HepG2 (cell line): ENCODE data around the gene TLNRD1. TPM values are rescaled to one million over a fixed set of nuclear protein-coding genes. Genes with fewer than 3 reads are reported as not detected.

Source experiments
- ATAC-seq: fragments of 200-7000 bp; cut with Tn5 transposase; 3 replicates; pipeline ENCODE4 v1.9.1; 2020; ENCODE audit warnings: mild to moderate bottlenecking, moderate library complexity
- BruUV-seq: library from RNA; stranded (reverse); fragments of 400-500 nt; replicated peaks from 2 replicates; lab custom pipeline; 2021; lab: Mats Ljungman, UMichigan
- CTCF ChIA-PET: fragments of 300-600 bp; formaldehyde crosslinking; extraction: SDS; loops from one replicate; lab custom pipeline; 2021; ENCODE audit warnings: low total read pairs, inconsistent platforms, low intra/inter-chr PET ratio; lab: Yijun Ruan, JAX
- POLR2A ChIA-PET: fragments of 350-600 bp; sonication (Branson Sonifier 250); formaldehyde crosslinking; loops from one replicate; lab custom pipeline; 2020; ENCODE audit warnings: antibody characterized with exemption, inconsistent platforms; lab: Yijun Ruan, JAX
- DNase-seq: peaks from one replicate; pipeline ENCODE4 v3.0.0-alpha.2; 2015; ENCODE audit warnings: low spot score
- FAIRE-seq: peaks from 3 replicates; lab custom pipeline; 2011; peaks lifted over from hg19 to GRCh38; lab: Jason Lieb, UNC
- H2AFZ ChIP-seq: one replicate; pipeline ENCODE4 v1.6.1; 2011; ENCODE audit warnings: low read length, inconsistent platforms
- H3K27ac ChIP-seq: fragments of 300-600 bp; 3 replicates; pipeline ENCODE4 v1.8.0; 2011; ENCODE audit warnings: mixed run types, mild to moderate bottlenecking, mixed read lengths, low read length, inconsistent platforms; ENCODE audit not compliant: insufficient read depth; ENCODE audit errors: extremely low read length
- H3K27me3 ChIP-seq, 2 experiments: fragments of 200-600 bp in 1 of 2; 2 replicates in 1 of 2; 3 replicates in 1 of 2; pipeline versions ENCODE4 v1.6.0 to v1.8.0; 2011; ENCODE audit warnings: low read length in 2 of 2, mild to moderate bottlenecking in 2 of 2, moderate library complexity in 2 of 2, inconsistent platforms in 1 of 2; ENCODE audit not compliant: insufficient read depth in 2 of 2, control insufficient read depth in 1 of 2
- H3K36me3 ChIP-seq, 2 experiments: fragments of 200-600 bp in 1 of 2; replicated peaks in 1 of 2; 2 replicates in 1 of 2; 3 replicates in 1 of 2; pipeline versions ENCODE4 v1.5.1 to v1.8.0; 2011; ENCODE audit warnings: low read length in 2 of 2, inconsistent platforms in 1 of 2; ENCODE audit not compliant: insufficient read depth in 2 of 2, control insufficient read depth in 1 of 2
- H3K4me1 ChIP-seq: 2 replicates; pipeline ENCODE4 v1.5.1; 2012; ENCODE audit warnings: low read length, inconsistent platforms; ENCODE audit not compliant: insufficient read depth
- H3K4me2 ChIP-seq: 2 replicates; pipeline ENCODE4 v1.6.0; 2011; ENCODE audit warnings: low read depth, low read length, inconsistent platforms
- H3K4me3 ChIP-seq, 3 experiments: fragments of 200-600 bp in 1 of 3; sonication (generic), shearing (Covaris generic) in 1 of 3; replicated peaks in 1 of 3; 2 replicates each; pipeline ENCODE4 v1.5.1; 2011 to 2016; ENCODE audit warnings: low read length in 3 of 3, inconsistent platforms in 2 of 3, low read depth in 2 of 3, mild to moderate bottlenecking in 2 of 3, control low read depth in 1 of 3, mixed read lengths in 1 of 3; ENCODE audit not compliant: insufficient read depth in 1 of 3
- H3K79me2 ChIP-seq: one replicate; pipeline ENCODE4 v1.6.1; 2011; ENCODE audit warnings: low read length, inconsistent platforms; ENCODE audit not compliant: insufficient read depth
- H3K9ac ChIP-seq: 2 replicates; pipeline ENCODE4 v1.6.0; 2011; ENCODE audit warnings: mild to moderate bottlenecking, low read depth, low read length, inconsistent platforms; ENCODE audit not compliant: insufficient read depth
- H3K9me3 ChIP-seq: 2 replicates; pipeline ENCODE4 v1.5.1; 2012; ENCODE audit warnings: mild to moderate bottlenecking, low read length
- H4K20me1 ChIP-seq: 2 replicates; pipeline ENCODE4 v1.6.0; 2011; ENCODE audit warnings: inconsistent platforms, mild to moderate bottlenecking, low read length, moderate library complexity; ENCODE audit not compliant: insufficient read depth
- ARHGAP35 ChIP-seq: sonication (generic); formaldehyde crosslinking; IDR thresholded peaks from 2 replicates; pipeline ENCODE4 v1.9.0; 2022; ENCODE audit warnings: mild to moderate bottlenecking, inconsistent platforms, moderate library complexity, missing genetic modification reagents, borderline replicate concordance
- ARID2 ChIP-seq: sonication (generic); formaldehyde crosslinking; IDR thresholded peaks from 2 replicates; pipeline ENCODE4 v1.8.1; 2022; ENCODE audit warnings: mild to moderate bottlenecking, missing genetic modification reagents, borderline replicate concordance
- ATF7 ChIP-seq, 2 experiments: fragments of 450-650 bp in 1 of 2; sonication (generic) in 1 of 2; formaldehyde crosslinking in 1 of 2; IDR thresholded peaks; 2 replicates each; pipeline versions ENCODE4 v1.4.0 to v1.6.1; 2016 to 2020; ENCODE audit warnings: antibody characterized with exemption in 1 of 2, mild to moderate bottlenecking in 1 of 2, missing genetic modification reagents in 1 of 2
- CENPX ChIP-seq: sonication (generic); formaldehyde crosslinking; IDR thresholded peaks from 2 replicates; pipeline ENCODE4 v1.9.0; 2021; ENCODE audit warnings: mild to moderate bottlenecking, missing genetic modification reagents, moderate library complexity
- FOXM1 ChIP-seq: sonication (generic); formaldehyde crosslinking; IDR thresholded peaks from 2 replicates; pipeline ENCODE4 v1.5.0; 2020; ENCODE audit warnings: missing genetic modification reagents
- JUND ChIP-seq: sonication (generic); formaldehyde crosslinking; IDR thresholded peaks from 2 replicates; pipeline ENCODE4 v1.8.0; 2022; ENCODE audit warnings: mild to moderate bottlenecking, missing genetic modification reagents
- KAT2B ChIP-seq: fragments of 150-350 bp; IDR thresholded peaks from 2 replicates; pipeline ENCODE4 v1.6.1; 2014; ENCODE audit warnings: low read depth, low read length, borderline replicate concordance
- LRRFIP1 ChIP-seq: sonication (generic); formaldehyde crosslinking; conservative IDR thresholded peaks from 2 replicates; pipeline ENCODE4 v1.4.0; 2020; ENCODE audit warnings: missing genetic modification reagents
- NPAS2 ChIP-seq: sonication (generic); formaldehyde crosslinking; IDR thresholded peaks from 2 replicates; pipeline ENCODE4 v1.8.0; 2022; ENCODE audit warnings: mild to moderate bottlenecking, missing genetic modification reagents, borderline replicate concordance
- ONECUT2 ChIP-seq: sonication (generic); formaldehyde crosslinking; IDR thresholded peaks from 2 replicates; pipeline ENCODE4 v1.4.0; 2020; ENCODE audit warnings: missing genetic modification reagents
- PRPF4 ChIP-seq: fragments of 200-400 bp; formaldehyde crosslinking; IDR thresholded peaks from 2 replicates; pipeline ENCODE4 v1.6.1; 2016; ENCODE audit warnings: low read length, low read depth; ENCODE audit not compliant: poor library complexity, severe bottlenecking
- RARG ChIP-seq: sonication (generic); formaldehyde crosslinking; IDR thresholded peaks from 2 replicates; pipeline ENCODE4 v1.4.0; 2020; ENCODE audit warnings: low read depth, mild to moderate bottlenecking, missing genetic modification reagents
- TERF1 ChIP-seq: sonication (generic); formaldehyde crosslinking; IDR thresholded peaks from 2 replicates; pipeline ENCODE4 v1.8.0; 2022; ENCODE audit warnings: mild to moderate bottlenecking, missing genetic modification reagents, moderate library complexity
- YEATS2 ChIP-seq: sonication (generic); formaldehyde crosslinking; IDR thresholded peaks from 2 replicates; pipeline ENCODE4 v1.4.0; 2020; ENCODE audit warnings: missing genetic modification reagents, borderline replicate concordance
- ZNF234 ChIP-seq: sonication (generic); formaldehyde crosslinking; conservative IDR thresholded peaks from 2 replicates; pipeline ENCODE4 v1.5.1; 2020; ENCODE audit warnings: mild to moderate bottlenecking, missing genetic modification reagents
- ZNF530 ChIP-seq: sonication (generic); formaldehyde crosslinking; IDR thresholded peaks from 2 replicates; pipeline ENCODE4 v1.5.0; 2020; ENCODE audit warnings: low read depth, mild to moderate bottlenecking, missing genetic modification reagents
- ZSCAN31 ChIP-seq: sonication (generic); formaldehyde crosslinking; IDR thresholded peaks from 2 replicates; pipeline ENCODE4 v1.5.0; 2020; ENCODE audit warnings: low read depth, mild to moderate bottlenecking, missing genetic modification reagents
- in situ Hi-C: cut with HindIII; loops from 2 replicates; pipeline ENCODE4 v1.10.0; 2017; ENCODE audit warnings: low pct_unique_long_range_greater_than_20kb; ENCODE audit not compliant: extremely low pct_ligation_motif_present
- intact Hi-C: fragments of 100-400 bp; cut with micrococcal nuclease; formaldehyde crosslinking; loops from one replicate; pipeline ENCODE4 v1.10.0; 2022; ENCODE audit not compliant: unreplicated experiment
- polyA plus RNA-seq, 8 experiments: library from polyadenylated mRNA; depleted of rRNA in 3 of 8; stranded (reverse) in 7 of 8; unstranded in 1 of 8; fragments of >200 nt; fragmentation: Illumina TruSeq in 4 of 8; extraction: Trizol in 4 of 8; gene quantifications; 2 replicates each; pipeline versions ENCODE4 v1.2.1 to v1.2.3, GENCODE V29; 2011 to 2016; ENCODE audit warnings: low read depth in 4 of 8, missing spikeins in 1 of 8, mixed read lengths in 1 of 8; ENCODE audit not compliant: insufficient read depth in 1 of 8
- total RNA-seq, 5 experiments: library from RNA; depleted of rRNA; stranded (reverse); fragments of >200 nt; fragmentation: Illumina TruSeq; extraction: Trizol; gene quantifications; 2 replicates each; pipeline ENCODE4 v1.2.3, GENCODE V29; 2016; ENCODE audit warnings: low read depth in 1 of 5
- TF ChIP-seq, protein P1 (sequence below): sonication (generic); formaldehyde crosslinking; IDR thresholded peaks from 2 replicates; pipeline ENCODE4 v1.5.0; 2020; ENCODE audit warnings: missing genetic modification reagents
- TF ChIP-seq, protein P2 (sequence below): sonication (generic); formaldehyde crosslinking; IDR thresholded peaks from 2 replicates; pipeline ENCODE4 v1.5.1; 2020; ENCODE audit warnings: missing genetic modification reagents, mild to moderate bottlenecking, borderline replicate concordance

TLNRD1 gene
- total and polyA plus RNA-seq, 2 of the 13 experiments (the other 11 are each of a cell fraction or from before 2014, with no cell fraction given): 3.4 to 5.3 TPM

DNA sequence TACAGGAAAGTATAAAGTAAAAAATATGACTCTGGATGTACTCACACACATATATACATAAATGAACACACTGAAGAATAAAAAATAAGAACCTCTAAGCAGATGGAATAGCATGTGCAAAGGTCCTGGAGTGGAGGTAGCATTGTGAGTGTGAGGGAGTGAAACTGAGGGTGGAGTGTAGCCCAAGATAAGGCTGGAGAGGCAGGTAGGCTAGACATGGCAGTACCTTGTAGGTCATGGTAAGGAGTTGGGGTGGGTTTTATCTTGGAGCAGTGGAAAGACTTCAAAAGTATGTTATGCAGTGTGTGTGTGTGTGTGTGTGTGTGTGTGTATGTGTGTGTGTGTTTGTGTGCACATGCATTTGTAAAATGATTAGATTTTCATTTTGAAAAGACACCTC lies 49.5 kb downstream of the TLNRD1 start:
- in situ Hi-C loops (no loop called here), intact Hi-C loops (no loop called here)
- Histone ChIP-seq H3K4me2 (no peak overlapping the region), H3K27ac (no peak overlapping the region), H3K4me3 (no peak overlapping the region), H2AFZ (no peak overlapping the region), H3K9ac (no peak overlapping the region), H3K9me3 (no peaks in the 10 kb centered on the region), H3K79me2 (no peaks in the 10 kb centered on the region), H3K27me3 (peaks cover 1 to 9% of the 10 kb centered on the region in 2 experiments; a peak in 1 of 5 replicates), H3K36me3 (no peaks in the 10 kb centered on the region), H3K4me1 (no peaks in the 10 kb centered on the region), H4K20me1 (no peaks in the 10 kb centered on the region)
- DNase-seq (no peak), FAIRE-seq (no peak), ATAC-seq (no peak)
- ChIA-PET POLR2A (no interaction called here), CTCF (no interaction called here)
- BruUV-seq: no TSS peak
- TF ChIP-seq ZSCAN31 (CRISPR knock-in tag): no peak
- TF ChIP-seq ATF7 (IDR thresholded peaks at IDR 0.05): no peak
- TF ChIP-seq ATF7 (CRISPR knock-in tag; IDR thresholded peaks at IDR 0.05): no peak
- TF ChIP-seq ARID2 (CRISPR knock-in tag): no peak
- TF ChIP-seq ARHGAP35: no peak
- no peak for TF ChIP-seq YEATS2 (CRISPR knock-in tag)
- no peak for TF ChIP-seq LRRFIP1 (CRISPR knock-in tag)
- TF ChIP-seq ONECUT2 (CRISPR knock-in tag): no peak
- TF ChIP-seq ZNF234: no peak
- TF ChIP-seq, protein P1, sequence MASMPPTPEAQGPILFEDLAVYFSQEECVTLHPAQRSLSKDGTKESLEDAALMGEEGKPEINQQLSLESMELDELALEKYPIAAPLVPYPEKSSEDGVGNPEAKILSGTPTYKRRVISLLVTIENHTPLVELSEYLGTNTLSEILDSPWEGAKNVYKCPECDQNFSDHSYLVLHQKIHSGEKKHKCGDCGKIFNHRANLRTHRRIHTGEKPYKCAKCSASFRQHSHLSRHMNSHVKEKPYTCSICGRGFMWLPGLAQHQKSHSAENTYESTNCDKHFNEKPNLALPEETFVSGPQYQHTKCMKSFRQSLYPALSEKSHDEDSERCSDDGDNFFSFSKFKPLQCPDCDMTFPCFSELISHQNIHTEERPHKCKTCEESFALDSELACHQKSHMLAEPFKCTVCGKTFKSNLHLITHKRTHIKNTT (CRISPR knock-in tag): no peak
- TF ChIP-seq ZNF530 (CRISPR knock-in tag): no peak
- TF ChIP-seq FOXM1 (CRISPR knock-in tag): no peak
- TF ChIP-seq NPAS2 (CRISPR knock-in tag): no peak
- TF ChIP-seq JUND (CRISPR knock-in tag): no peak
- no peak for TF ChIP-seq TERF1 (CRISPR knock-in tag)
- no peak for TF ChIP-seq KAT2B
- TF ChIP-seq, protein P2, sequence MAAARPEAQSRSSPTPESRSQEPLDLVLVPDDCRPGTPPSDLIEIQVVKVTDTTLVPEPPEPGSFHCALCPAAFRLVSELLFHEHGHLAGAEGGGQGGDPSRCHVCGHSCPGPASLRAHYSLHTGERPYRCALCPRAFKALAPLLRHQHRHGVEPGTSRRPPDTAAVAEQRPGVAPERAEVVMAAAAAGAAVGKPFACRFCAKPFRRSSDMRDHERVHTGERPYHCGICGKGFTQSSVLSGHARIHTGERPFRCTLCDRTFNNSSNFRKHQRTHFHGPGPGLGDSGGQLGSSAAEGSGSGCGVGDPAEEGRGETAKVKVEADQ: no peak
- no peak for TF ChIP-seq CENPX (CRISPR knock-in tag)
- TF ChIP-seq PRPF4: no peak
- no peak for TF ChIP-seq RARG (CRISPR knock-in tag)
